ENCODE data around the gene MIOX.

The MIOX gene

DNA sequence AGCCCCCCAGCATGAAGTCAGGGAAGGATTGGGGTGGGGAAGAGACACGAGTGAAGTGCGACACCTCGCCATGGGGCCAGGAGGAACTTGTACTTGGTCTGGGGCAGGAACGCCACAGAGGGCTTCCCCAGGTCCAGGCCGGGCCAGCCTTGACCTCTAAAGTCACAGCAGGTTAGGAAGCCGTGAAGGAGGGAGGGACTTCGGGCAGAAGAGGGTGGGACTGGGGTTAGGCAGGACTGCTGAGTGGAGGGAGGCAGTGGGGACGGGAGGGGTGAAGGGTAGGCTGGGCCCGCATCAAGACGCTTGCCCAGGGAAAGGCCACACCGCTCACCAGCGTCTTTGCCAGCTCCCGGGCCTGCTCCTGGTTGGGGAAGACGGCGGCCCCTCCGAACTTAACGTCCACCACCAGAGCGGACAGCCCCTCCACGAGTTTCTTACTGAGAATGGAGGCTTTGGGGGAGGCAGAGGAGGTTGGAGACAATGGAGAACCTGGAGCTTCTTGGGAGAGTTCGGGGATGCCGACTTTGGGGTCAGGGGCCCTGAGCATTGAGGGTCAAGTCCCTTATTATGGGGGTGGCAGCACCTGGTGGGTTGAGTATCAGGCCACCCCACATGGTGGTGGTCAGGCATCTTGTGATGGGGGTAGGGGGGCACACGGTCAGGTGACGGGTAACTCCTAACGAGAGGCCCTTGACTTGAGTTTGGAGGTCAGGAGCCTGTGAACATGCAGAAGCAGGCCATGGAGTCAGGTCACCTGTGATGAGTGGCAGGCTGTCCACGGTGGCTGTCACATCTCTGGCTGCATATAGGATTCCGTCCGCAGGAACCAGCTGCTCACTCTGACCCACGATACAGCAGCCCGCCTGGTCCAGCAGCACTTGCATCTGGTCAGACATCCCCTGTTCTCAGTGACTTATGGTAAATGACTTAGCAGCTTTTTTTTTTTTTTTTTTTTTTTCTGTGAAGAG, 40.5 kb downstream of the MIOX start (continued):
- TF ChIP-seq, protein P1, sequence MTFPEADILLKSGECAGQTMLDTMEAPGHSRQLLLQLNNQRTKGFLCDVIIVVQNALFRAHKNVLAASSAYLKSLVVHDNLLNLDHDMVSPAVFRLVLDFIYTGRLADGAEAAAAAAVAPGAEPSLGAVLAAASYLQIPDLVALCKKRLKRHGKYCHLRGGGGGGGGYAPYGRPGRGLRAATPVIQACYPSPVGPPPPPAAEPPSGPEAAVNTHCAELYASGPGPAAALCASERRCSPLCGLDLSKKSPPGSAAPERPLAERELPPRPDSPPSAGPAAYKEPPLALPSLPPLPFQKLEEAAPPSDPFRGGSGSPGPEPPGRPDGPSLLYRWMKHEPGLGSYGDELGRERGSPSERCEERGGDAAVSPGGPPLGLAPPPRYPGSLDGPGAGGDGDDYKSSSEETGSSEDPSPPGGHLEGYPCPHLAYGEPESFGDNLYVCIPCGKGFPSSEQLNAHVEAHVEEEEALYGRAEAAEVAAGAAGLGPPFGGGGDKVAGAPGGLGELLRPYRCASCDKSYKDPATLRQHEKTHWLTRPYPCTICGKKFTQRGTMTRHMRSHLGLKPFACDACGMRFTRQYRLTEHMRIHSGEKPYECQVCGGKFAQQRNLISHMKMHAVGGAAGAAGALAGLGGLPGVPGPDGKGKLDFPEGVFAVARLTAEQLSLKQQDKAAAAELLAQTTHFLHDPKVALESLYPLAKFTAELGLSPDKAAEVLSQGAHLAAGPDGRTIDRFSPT (tag by site-specific recombination; IDR thresholded peaks at IDR 0.05) = 0 out of 2 replicates have a peak, but pooled peaks have one; percentile 20
- TF ChIP-seq TCF7L2 (IDR thresholded peaks at IDR 0.05; ENCODE audit: borderline replicate concordance, low read depth, low read length) = no peak
- TF ChIP-seq ZNF19 (tag by site-specific recombination; IDR thresholded peaks at IDR 0.05; ENCODE audit: low read depth) = no peak
- peak; percentile 15; the same call in 1 of the 2 replicates for TF ChIP-seq GLIS2 (tag by site-specific recombination; IDR thresholded peaks at IDR 0.05)
- TF ChIP-seq YY1 (tag by site-specific recombination; IDR thresholded peaks at IDR 0.05) = no peak
- TF ChIP-seq, protein P2, sequence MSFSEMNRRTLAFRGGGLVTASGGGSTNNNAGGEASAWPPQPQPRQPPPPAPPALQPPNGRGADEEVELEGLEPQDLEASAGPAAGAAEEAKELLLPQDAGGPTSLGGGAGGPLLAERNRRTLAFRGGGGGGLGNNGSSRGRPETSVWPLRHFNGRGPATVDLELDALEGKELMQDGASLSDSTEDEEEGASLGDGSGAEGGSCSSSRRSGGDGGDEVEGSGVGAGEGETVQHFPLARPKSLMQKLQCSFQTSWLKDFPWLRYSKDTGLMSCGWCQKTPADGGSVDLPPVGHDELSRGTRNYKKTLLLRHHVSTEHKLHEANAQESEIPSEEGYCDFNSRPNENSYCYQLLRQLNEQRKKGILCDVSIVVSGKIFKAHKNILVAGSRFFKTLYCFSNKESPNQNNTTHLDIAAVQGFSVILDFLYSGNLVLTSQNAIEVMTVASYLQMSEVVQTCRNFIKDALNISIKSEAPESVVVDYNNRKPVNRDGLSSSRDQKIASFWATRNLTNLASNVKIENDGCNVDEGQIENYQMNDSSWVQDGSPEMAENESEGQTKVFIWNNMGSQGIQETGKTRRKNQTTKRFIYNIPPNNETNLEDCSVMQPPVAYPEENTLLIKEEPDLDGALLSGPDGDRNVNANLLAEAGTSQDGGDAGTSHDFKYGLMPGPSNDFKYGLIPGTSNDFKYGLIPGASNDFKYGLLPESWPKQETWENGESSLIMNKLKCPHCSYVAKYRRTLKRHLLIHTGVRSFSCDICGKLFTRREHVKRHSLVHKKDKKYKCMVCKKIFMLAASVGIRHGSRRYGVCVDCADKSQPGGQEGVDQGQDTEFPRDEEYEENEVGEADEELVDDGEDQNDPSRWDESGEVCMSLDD (tag by site-specific recombination; IDR thresholded peaks at IDR 0.05) = no peak; the same call in 1 of the 2 replicates
- TF ChIP-seq ZNF184 (tag by site-specific recombination; IDR thresholded peaks at IDR 0.05) = no peak
- no peak for TF ChIP-seq ZFHX2 (tag by site-specific recombination; conservative IDR thresholded peaks at IDR 0.05)
- TF ChIP-seq ZNF830 (tag by site-specific recombination; IDR thresholded peaks at IDR 0.05; ENCODE audit: low read depth) = no peak
- TF ChIP-seq ZSCAN30 (tag by site-specific recombination; IDR thresholded peaks at IDR 0.05) = no peak
- no peak for TF ChIP-seq ZNF23 (tag by site-specific recombination; IDR thresholded peaks at IDR 0.05; ENCODE audit: borderline replicate concordance)
- no peak; the same call in 1 of the 2 replicates for TF ChIP-seq BCL11B (tag by site-specific recombination; IDR thresholded peaks at IDR 0.05; ENCODE audit: low read depth)
- no peak for TF ChIP-seq ZNF10 (tag by site-specific recombination; IDR thresholded peaks at IDR 0.05)
- TF ChIP-seq ZIC2 (tag by site-specific recombination; IDR thresholded peaks at IDR 0.05) = peak; percentile 30
- no peak for TF ChIP-seq ZNF623 (tag by site-specific recombination; IDR thresholded peaks at IDR 0.05)
- no peak for TF ChIP-seq ZNF624 (tag by site-specific recombination; IDR thresholded peaks at IDR 0.05)
- TF ChIP-seq, protein P3, sequence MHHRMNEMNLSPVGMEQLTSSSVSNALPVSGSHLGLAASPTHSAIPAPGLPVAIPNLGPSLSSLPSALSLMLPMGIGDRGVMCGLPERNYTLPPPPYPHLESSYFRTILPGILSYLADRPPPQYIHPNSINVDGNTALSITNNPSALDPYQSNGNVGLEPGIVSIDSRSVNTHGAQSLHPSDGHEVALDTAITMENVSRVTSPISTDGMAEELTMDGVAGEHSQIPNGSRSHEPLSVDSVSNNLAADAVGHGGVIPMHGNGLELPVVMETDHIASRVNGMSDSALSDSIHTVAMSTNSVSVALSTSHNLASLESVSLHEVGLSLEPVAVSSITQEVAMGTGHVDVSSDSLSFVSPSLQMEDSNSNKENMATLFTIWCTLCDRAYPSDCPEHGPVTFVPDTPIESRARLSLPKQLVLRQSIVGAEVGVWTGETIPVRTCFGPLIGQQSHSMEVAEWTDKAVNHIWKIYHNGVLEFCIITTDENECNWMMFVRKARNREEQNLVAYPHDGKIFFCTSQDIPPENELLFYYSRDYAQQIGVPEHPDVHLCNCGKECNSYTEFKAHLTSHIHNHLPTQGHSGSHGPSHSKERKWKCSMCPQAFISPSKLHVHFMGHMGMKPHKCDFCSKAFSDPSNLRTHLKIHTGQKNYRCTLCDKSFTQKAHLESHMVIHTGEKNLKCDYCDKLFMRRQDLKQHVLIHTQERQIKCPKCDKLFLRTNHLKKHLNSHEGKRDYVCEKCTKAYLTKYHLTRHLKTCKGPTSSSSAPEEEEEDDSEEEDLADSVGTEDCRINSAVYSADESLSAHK (tag by site-specific recombination; IDR thresholded peaks at IDR 0.05) = no peak
- TF ChIP-seq ZNF48 (tag by site-specific recombination; IDR thresholded peaks at IDR 0.05) = no peak
- TF ChIP-seq ZNF571 (tag by site-specific recombination; IDR thresholded peaks at IDR 0.05) = no peak
- TF ChIP-seq, protein P4, sequence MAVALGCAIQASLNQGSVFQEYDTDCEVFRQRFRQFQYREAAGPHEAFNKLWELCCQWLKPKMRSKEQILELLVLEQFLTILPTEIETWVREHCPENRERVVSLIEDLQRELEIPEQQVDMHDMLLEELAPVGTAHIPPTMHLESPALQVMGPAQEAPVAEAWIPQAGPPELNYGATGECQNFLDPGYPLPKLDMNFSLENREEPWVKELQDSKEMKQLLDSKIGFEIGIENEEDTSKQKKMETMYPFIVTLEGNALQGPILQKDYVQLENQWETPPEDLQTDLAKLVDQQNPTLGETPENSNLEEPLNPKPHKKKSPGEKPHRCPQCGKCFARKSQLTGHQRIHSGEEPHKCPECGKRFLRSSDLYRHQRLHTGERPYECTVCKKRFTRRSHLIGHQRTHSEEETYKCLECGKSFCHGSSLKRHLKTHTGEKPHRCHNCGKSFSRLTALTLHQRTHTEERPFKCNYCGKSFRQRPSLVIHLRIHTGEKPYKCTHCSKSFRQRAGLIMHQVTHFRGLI (tag by site-specific recombination; IDR thresholded peaks at IDR 0.05) = no peak
- TF ChIP-seq HOXD13 (CRISPR knock-in tag; IDR thresholded peaks at IDR 0.05; ENCODE audit: borderline replicate concordance) = no peak
- TF ChIP-seq SP2 (tag by site-specific recombination; IDR thresholded peaks at IDR 0.05) = peak; percentile 60
- TF ChIP-seq, protein P5, sequence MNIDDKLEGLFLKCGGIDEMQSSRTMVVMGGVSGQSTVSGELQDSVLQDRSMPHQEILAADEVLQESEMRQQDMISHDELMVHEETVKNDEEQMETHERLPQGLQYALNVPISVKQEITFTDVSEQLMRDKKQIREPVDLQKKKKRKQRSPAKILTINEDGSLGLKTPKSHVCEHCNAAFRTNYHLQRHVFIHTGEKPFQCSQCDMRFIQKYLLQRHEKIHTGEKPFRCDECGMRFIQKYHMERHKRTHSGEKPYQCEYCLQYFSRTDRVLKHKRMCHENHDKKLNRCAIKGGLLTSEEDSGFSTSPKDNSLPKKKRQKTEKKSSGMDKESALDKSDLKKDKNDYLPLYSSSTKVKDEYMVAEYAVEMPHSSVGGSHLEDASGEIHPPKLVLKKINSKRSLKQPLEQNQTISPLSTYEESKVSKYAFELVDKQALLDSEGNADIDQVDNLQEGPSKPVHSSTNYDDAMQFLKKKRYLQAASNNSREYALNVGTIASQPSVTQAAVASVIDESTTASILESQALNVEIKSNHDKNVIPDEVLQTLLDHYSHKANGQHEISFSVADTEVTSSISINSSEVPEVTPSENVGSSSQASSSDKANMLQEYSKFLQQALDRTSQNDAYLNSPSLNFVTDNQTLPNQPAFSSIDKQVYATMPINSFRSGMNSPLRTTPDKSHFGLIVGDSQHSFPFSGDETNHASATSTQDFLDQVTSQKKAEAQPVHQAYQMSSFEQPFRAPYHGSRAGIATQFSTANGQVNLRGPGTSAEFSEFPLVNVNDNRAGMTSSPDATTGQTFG (tag by site-specific recombination; IDR thresholded peaks at IDR 0.05; ENCODE audit: borderline replicate concordance) = no peak

All from HEK293 (cell line).